HG03558 (cell line): ENCODE results near the gene NIM1K.
"Not testable (repeated sequence)": the region's sequence is repeated elsewhere in the genome, so short reads cannot be mapped to it uniquely, and the experiment has no call there.

Experiments used
- ATAC-seq: cut with Tn5 transposase; IDR thresholded peaks from one replicate; pipeline ENCODE4 v1.9.1; 2021; ENCODE audit warnings: moderate number of reproducible peaks; ENCODE audit not compliant: unreplicated experiment; ENCODE audit errors: extremely low read depth

NIM1K gene

DNA sequence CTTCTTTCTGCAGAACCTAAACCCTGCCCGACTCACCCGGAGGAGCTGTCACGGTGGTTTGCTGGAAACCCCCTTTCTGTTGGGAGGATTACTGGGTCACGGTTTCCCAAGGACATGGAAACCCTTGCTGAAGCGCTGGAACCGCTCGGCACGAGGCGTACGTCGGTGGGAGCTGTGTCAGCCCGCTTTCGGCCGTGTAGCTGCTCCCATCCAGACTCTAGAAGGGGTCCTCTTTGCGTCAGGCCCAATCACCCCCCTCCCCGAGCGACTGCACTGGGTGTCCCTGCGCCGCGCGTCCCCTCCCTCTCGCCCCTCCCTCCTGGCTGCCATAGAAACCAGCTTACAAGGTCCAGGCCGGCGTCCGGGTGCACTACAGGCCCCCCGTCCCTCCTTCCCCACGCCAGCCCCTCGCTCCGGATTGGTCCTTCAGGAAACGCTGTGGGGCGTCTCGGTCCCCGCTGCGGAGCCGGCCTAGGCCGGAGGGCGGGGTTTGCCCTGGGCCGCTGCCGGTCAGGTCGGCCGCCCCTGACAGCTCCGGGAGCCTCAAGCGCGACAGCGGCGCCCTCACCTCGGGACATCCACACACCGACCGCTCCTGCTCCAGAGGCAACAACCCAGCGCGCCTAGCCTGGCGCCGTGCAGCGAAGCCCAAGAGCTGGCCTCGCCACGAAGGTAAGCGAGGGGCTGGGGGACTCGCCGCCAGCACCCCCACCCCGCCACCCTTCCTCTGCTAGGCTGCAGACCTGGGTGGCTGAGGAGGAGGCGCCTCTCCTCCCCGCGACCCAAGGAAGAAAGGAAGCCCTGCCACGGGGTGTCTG is at the start of gene NIM1K:
NIM1K (plus strand) TSS at position 486 of the 818 bp plus-strand sequence. CDS start 53,551 bp downstream, outside the sequence.
- ATAC-seq: peak; percentile 50

DNA sequence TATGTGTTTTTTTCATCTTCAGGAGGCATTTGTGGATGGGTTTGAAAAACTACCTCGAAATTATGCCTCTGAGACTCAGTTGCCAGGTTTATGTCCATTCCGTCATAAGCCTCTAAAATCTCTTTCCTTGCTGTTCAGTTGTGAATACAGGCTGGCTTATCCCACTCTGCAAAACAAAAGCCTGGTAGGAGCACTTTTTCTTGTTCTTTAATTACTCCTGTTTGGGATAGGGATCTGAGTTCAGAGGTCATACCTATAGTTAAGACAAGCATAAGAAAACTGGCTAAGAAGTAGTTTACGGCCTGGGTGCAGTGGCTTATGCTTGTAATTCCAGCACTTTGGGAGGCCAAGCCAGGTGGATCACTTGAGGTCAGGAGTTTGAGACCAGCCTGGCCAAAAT is 47.0 kb upstream of the NIM1K start:
- ATAC-seq: no peak

DNA sequence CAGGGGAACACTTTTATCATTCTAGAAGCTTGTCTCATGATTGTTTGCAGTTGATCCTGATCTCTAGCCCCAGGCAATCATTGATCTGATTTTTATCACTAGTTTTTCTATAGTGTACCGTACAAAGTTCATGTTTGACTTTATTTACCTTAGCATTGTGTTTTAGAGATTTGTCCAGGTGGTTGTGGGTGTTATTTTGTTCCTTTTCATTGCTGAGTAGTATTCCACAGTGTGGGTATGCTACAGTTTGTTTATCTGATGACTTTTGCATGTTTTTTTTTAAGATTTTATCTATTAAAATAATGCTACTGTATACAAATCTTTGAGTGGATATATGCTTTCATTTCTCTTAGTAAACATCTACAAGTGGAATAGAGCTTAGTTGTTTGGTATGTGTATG is 45.1 kb upstream of the NIM1K start:
- ATAC-seq: no peak

DNA sequence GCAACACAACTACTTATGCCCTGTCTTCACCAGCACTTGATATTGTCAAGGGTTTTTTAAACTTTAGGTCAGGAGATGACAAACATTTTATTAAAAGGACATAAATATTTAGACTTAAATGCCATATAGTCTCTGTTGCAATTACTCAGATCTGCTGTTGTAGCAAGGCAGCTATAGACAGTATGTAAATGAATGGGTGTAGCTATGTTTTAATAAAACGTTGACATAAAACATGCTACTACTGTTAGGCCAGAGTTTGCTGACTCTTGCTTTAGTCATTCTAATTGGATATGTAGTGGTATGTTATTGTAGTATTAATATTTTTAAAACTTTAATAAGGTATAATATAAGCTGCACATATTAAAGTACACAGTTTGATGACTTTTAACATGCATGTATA is 43.6 kb upstream of the NIM1K start:
- ATAC-seq: no peak

DNA sequence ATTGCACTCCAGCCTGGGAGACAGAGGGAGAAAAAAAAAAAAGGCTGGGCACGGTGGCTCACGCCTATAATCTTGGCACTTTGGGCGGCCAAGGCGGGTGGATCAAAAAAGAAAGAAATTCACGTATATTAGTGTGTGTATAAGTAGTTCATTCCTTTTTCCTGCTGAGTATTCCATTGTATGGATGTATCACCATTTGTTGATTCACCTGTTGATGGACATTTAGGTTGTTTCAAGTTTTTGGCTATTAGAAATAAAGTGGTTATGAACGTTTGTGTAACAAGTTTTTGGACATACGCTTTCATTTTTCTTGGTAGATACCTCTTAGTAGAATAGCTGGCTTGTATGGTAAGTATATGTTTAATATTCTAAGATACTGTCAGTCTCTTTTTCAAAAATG is 42.8 kb upstream of the NIM1K start:
- no peak for ATAC-seq

DNA sequence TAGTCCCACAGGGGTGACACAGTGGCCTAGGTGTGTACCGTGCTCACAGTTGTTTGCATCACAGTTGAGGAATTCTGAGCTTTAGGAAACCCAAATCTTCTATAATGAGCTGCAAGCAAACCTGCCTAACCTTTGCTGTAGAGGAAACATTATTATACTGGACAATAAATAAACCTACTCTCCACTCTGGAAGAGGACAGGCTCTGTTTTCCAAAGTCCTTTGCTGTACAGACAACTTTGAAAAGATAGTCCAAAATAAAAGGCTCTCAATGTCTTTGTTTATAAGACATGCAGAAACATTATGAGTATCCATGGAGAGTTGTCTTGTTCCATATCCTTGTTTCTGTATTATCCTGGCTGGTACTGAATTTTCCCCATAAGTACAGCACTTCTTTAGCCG is 42.0 kb upstream of the NIM1K start:
- ATAC-seq: no peak

DNA sequence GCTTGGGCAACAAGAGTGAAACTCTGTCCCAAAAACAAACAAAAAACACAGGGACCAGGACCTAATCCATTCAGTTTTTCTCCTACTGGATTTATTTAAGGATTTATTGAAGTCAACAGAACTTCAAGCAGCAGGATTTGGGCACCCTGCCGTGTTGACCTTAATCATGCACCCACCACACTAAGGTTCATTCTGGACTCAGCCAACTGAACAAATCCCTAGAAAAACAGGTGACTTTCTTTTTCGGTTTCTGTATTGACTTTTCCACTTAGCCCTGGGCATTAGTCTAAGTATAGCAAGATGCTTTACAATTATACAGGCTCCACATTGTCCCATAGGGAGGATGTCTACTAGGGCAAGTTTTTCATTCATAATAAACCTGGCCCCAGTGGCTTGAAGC is 41.3 kb upstream of the NIM1K start:
- no peak for ATAC-seq

DNA sequence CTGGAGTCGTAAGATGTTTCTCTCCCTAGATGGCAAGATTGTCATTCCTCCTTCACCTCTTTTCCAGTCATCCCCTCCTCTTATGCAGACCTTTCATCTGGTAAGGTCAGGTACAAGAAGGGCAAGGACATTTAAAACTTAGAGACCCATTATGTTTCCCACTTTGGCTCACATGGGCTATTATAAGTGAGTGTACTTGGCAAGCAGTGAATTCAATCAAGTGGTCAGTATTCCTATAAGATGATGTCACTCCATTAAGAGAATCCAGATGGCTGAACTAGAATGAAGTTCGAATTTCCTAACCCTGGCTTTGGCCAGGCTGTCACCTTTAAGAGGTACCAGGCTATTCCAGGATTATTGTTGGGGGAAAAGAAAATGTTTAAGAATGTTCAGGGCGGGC is 39.1 kb upstream of the NIM1K start:
- no peak for ATAC-seq

DNA sequence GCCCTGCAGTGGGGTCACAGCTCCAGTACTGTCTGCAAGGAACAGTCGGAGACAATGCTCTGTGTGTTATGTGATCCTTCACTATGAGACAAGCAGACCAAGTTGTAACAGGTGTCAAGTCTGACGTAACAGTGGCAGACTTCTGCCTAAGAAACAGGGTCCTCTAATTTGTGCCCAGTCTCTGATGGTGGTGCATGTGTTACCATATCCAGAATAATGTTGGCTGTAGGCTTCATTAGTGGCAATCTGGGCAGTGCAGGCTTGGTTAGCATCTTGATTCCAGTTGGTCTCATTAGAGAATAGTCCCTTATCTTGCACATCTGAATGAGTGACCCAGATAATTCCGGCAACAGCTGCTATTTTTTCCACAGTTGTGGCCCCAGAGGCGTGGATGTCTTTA is 37.6 kb upstream of the NIM1K start:
- no peak for ATAC-seq

DNA sequence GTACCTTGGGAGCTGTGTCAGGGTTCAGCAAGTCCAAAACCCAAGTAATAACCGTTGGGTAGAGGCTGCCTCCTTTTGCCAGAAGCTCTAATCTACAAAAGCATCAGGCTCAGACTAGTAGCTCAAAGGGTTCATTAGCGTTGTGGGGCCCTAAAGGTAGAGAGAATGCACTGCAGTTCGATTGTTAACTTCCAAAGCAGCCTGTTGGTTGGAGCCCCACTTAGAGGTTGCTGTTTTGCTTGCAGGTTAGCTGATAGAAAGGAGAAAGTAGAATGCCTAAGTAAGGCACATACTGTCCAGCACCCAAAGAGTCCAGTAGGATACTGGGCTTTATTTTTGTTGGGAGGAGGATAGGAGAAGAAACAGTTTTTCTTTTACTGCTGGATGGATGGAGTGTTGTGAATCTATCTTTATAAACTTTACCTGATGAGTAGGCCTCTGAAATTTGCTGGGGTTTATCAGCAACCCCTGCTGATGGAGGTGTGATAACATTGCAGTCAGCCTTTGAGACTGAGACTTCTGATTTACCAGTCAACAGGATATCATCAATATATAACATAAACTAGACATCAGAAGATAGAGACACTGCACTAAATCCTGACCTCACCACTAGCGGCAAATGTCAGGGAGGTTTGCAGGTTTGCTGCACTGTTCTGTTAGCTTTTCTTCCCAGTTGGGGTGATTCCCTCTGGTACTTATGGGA is 36.5 kb upstream of the NIM1K start:
- ATAC-seq: no peak

DNA sequence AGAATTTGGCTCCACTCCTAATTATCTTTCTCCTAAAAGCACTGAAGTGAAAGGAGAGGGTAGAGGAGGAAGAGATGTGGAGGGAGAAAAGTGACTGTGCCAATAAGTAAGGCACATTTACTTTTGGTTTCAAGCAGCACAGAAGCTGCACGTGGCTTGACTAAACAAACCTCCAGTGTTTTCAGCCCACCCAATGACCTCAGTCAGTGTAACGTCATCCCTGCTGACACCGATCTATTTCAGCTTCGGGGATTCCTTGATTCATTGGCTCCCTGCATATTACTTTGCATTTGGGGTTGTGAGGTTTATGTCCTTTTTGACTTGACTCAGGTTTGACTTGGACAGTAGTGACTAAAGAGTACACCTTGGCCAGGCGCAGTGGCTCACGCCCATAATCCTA is 35.6 kb upstream of the NIM1K start:
- peak; percentile 51 for ATAC-seq

DNA sequence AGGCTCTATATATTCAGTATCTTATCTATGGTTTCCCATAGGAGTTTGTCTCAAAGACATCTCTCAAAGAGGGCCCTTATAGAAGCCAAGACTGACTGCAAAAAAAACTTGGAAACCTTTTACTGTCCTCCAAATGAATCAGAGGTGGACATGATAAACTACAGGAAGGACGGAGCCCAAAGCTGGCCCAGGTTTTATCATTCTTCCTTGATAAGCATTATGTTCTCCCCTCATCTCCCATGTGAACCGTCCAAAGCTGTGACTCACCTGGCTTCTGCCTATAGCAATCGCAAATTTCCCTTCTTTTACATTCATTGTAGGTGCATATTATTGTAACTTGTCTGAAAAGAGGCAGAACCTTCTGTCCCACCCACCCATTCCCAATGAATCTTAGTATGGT is 35.0 kb upstream of the NIM1K start:
- ATAC-seq: no peak

DNA sequence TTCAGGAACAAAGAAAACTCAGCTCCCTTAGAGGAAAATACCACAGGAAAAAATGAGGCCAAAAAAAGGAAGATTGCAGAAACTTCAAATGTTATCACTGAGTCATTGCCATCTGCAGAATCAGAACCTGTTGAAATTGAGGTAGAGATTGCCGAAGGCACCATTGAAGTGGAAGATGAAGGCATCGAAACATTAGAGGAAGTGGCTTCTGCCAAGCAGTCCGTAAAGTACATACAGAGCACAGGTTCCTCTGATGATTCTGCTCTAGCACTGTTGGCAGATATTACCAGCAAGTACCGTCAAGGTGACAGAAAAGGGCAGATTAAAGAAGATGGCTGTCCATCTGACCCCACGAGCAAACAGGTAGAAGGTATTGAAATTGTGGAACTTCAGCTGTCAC is 30.8 kb upstream of the NIM1K start:
- ATAC-seq: no peak

DNA sequence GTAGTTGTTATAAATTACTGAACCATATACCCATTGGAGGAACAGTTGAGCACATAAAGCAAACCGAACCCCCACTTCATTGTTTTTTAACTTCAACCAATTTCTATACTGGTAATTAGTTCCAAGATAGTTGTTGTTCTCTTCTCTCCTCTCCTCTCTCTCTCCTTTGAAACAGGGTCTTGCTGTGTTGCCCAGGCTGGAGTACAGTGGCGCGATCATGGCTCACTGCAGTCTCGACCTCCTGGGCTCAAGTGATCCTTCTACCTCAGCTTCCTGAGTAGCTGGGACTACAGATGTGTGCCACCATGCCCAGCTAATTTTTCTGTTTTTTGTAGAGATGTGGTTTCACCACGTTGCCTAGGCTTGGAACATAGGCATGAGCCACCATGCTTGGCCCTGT is 27.2 kb upstream of the NIM1K start:
- ATAC-seq: not testable (repeated sequence)

DNA sequence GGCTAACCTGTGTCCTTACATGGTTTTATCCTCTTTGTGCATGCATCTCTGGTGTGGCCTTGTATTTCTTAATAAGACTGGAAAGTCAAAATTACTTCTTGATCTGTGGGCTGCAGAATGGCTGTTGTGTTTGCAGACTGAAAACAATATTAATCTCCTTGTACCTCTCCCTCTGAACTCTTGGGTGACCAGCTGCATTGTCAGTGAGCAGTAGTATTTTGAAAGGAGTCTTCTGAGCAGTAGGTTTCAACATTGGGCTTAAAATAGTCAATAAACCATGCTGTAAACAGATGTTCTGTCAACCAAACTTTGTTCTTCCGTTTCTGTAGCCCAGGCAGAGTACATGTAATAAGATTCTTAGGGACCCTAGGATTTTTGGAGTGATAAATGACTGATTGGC is 26.7 kb upstream of the NIM1K start:
- ATAC-seq: no peak

DNA sequence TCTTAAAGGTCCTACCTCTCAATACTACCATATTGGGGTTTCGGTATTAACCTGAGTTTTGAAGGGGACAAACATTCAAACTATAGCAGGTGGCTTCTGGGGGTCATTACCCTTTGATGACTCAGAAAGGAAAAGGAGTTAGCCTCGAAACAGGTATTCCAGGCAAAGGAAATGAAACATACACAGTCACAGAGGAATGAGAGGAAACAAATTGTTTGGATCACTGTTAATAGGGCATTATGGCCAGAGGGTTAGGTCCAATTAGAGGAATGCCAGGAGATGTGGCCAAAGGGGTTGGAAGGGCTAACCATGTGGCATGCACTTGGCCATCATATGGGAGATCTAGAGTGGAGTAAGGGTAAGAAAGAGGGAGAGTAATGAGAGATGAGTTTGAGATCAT is 23.9 kb upstream of the NIM1K start:
- ATAC-seq: no peak

DNA sequence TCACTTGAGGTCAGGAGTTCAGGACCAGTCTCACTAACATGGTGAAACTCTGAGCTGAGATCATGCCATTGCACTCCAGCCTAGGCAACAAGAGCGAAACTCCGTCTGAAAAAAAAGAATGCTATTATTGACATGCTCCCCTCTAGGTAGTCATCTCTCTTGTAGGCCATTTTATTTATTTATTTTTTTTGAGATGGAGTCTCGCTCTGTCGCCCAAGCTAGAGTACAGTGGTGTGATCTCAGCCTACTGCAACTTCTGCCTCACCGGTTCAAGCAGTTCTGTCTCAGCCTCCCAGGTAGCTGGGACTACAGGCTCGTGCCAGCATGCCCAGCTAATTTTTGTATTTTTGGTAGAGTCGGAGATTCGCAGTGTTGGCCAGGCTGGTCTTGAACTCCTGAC is 20.6 kb upstream of the NIM1K start:
- no peak for ATAC-seq

DNA sequence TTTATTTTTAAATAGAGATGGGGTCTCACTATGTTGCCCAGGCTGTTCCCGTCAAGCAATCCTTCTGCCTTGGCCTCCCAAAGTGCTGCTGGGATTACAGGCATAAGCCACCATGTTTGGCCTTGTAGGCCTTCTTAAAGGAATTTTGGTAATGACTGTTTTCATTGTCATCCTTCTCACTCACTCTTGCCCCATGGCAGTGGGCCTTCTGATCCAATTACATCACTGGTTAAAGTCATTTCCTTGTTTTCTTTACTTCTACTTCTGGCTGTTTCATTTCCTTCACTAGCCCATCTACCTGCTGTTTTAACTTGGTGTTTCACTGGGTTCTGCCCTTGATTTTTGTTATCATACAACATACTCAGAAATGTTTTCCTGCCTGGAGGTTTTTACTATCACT is 20.1 kb upstream of the NIM1K start:
- no peak for ATAC-seq

DNA sequence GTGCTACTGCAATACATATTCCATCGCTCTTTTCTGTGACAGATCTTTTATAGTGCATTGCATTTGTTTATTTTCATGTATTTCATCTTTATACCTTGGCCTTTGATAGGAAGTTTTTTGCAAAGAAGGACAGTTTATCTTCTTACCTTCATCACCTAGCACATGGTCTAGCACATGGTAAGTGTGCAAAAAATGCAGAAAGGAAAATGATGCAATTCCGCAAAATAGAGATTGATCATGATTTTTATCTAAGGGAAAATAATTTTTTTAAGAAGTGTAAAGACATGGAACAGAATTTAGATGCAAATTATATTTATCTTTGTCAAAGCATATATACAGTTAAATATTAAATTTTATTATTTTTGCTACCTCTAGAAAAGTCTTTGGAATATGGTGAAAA is 19.2 kb upstream of the NIM1K start:
- ATAC-seq: no peak

DNA sequence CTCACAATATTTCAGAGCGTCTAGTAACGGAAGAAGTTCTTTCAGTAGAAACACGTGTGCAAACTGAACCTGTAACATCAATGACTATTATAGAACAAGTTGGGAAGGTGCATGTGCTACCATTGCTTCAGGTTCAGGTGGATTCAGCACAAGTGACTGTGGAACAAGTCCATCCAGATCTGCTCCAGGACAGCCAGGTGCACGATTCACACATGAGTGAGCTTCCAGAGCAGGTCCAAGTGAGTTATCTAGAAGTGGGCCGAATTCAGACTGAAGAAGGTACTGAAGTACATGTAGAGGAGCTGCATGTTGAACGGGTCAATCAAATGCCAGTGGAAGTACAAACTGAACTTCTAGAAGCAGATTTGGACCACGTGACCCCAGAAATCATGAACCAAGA is 17.4 kb upstream of the NIM1K start:
- ATAC-seq: no peak

DNA sequence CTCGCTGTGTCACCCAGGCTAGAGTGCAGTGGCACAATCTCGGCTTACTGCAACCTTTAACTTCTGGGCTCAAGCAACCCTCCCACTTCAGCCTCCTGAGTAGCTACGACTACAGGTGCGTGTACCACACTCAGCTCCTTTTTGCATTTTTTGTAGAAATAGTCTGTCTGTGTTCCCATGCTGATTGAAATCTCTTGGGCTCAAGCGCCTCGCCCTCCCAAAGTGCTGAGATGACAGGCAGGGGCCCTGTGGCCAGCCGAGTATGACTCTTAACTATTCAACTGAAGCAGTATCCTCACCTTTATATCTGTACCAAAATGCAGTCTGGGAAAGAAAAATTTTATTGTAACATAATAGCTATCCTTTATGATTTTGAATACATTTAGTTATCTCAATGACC is 12.2 kb upstream of the NIM1K start:
- ATAC-seq: no peak

DNA sequence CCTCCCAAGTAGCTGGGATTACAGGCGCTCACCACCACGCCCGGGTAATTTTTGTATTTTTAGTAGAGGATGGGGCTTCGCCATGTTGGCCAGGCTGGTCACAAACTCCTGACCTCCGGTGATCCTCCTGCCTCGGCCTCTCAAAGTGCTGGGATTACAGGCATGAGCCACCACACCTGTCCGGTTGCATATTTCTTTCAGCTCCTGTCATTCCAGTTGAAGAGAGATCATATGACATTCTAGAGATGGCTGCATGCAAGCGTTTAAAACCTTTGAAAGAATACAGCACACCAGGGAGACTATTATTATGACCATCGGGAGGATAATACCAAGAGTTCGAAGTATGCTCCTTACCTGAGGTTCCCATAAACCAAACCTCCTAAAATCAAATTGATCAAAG is 9.6 kb upstream of the NIM1K start:
- no peak for ATAC-seq
